Measurements from ENCODE around the gene SH2D3C.

Gene SH2D3C

GRCh38 chr9:127714951-127715469 lies 63.5 kb downstream of the SH2D3C start:
- H4K8ac ChIP-seq (ENCODE audit: low read depth, low read length), result peak overlapping the region; percentile 54
- H3K79me1 ChIP-seq (ENCODE audit: low read length), result no peaks in the 10 kb centered on the region
- no peaks in the 10 kb centered on the region for H3K79me2 ChIP-seq (ENCODE audit: control insufficient read depth, insufficient read depth, low read length, poor library complexity)
- no peak overlapping the region for H2BK12ac ChIP-seq (ENCODE audit: low read length)
- H4K91ac ChIP-seq (ENCODE audit: low read depth, low read length), result peak overlapping the region; percentile 8
- WGBS (ENCODE audit: extremely low coverage, insufficient coverage, insufficient read length), result no CpG with 5 or more reads among the region's 44 CpGs
- H3K14ac ChIP-seq (ENCODE audit: low read length), result peak overlapping the region; percentile 3
- no peak overlapping the region for H3K23ac ChIP-seq (ENCODE audit: low read length)
- peak in 1 of 2 donors; percentile 28 for DNase-seq
- H3K4me1 ChIP-seq (ENCODE audit: control insufficient read depth in 1 of 2, insufficient read depth in 2 of 2, low read length in 2 of 2), result peaks cover 0 to 9% of the 10 kb centered on the region in 2 experiments
- H2BK120ac ChIP-seq (ENCODE audit: insufficient read depth, low read length, poor library complexity), result no peak overlapping the region
- H3K27me3 ChIP-seq (ENCODE audit: insufficient read depth, low read length), result peaks cover 2% of the 10 kb centered on the region
- peak overlapping the region; percentile 76 for H3K4me2 ChIP-seq (ENCODE audit: low read length)
- no peaks in the 10 kb centered on the region for H3K36me3 ChIP-seq (ENCODE audit: control insufficient read depth in 1 of 2, insufficient read depth in 2 of 2, low read length in 2 of 2)
- peak overlapping the region; percentile 54 for H3K9ac ChIP-seq (ENCODE audit: low read length)
- H2AK5ac ChIP-seq (ENCODE audit: low read length), result no peak overlapping the region
- H3K27ac ChIP-seq (ENCODE audit: low read depth, low read length), result no peak overlapping the region
- no peaks in the 10 kb centered on the region for H3K9me3 ChIP-seq (ENCODE audit: insufficient read depth, low read depth, low read length)
- H2BK5ac ChIP-seq (ENCODE audit: low read depth, low read length, poor library complexity), result no peak overlapping the region
- H2AFZ ChIP-seq (ENCODE audit: insufficient read depth, low read length, poor library complexity), result peak overlapping the region; percentile 41
- H3K18ac ChIP-seq (ENCODE audit: low read length), result peak overlapping the region; percentile 14
- no peak overlapping the region for H4K12ac ChIP-seq (ENCODE audit: low read depth, low read length)
- H3K4ac ChIP-seq (ENCODE audit: low read depth, low read length), result no peak overlapping the region
- H3K4me3 ChIP-seq (ENCODE audit: low read depth, low read length), result peak overlapping the region; percentile 85

GRCh38 chr9:127714020-127714750 lies 64.3 kb downstream of the SH2D3C start:
- peak overlapping the region; percentile 20 for H3K4me3 ChIP-seq (ENCODE audit: low read depth, low read length)
- no peak overlapping the region for H3K23ac ChIP-seq (ENCODE audit: low read length)
- H2BK5ac ChIP-seq (ENCODE audit: low read depth, low read length, poor library complexity), result no peak overlapping the region
- no peak overlapping the region for H4K12ac ChIP-seq (ENCODE audit: low read depth, low read length)
- no peaks in the 10 kb centered on the region for H3K36me3 ChIP-seq (ENCODE audit: control insufficient read depth in 1 of 2, insufficient read depth in 2 of 2, low read length in 2 of 2)
- H3K9me3 ChIP-seq (ENCODE audit: insufficient read depth, low read depth, low read length), result no peaks in the 10 kb centered on the region
- H2AK5ac ChIP-seq (ENCODE audit: low read length), result no peak overlapping the region
- H3K4me1 ChIP-seq (ENCODE audit: control insufficient read depth in 1 of 2, insufficient read depth in 2 of 2, low read length in 2 of 2), result peaks cover 0 to 9% of the 10 kb centered on the region in 2 experiments
- no peak overlapping the region for H2BK120ac ChIP-seq (ENCODE audit: insufficient read depth, low read length, poor library complexity)
- no peak overlapping the region for H3K4ac ChIP-seq (ENCODE audit: low read depth, low read length)
- H2BK12ac ChIP-seq (ENCODE audit: low read length), result no peak overlapping the region
- no peak overlapping the region for H3K18ac ChIP-seq (ENCODE audit: low read length)
- H3K79me2 ChIP-seq (ENCODE audit: control insufficient read depth, insufficient read depth, low read length, poor library complexity), result no peaks in the 10 kb centered on the region
- no peak overlapping the region for H3K27ac ChIP-seq (ENCODE audit: low read depth, low read length)
- no CpG with 5 or more reads among the region's 19 CpGs for WGBS (ENCODE audit: extremely low coverage, insufficient coverage, insufficient read length)
- no peak for DNase-seq
- H3K79me1 ChIP-seq (ENCODE audit: low read length), result no peaks in the 10 kb centered on the region
- H2AFZ ChIP-seq (ENCODE audit: insufficient read depth, low read length, poor library complexity), result no peak overlapping the region
- H4K8ac ChIP-seq (ENCODE audit: low read depth, low read length), result no peak overlapping the region
- H3K27me3 ChIP-seq (ENCODE audit: insufficient read depth, low read length), result peaks cover 2% of the 10 kb centered on the region
- H3K14ac ChIP-seq (ENCODE audit: low read length), result no peak overlapping the region
- no peak overlapping the region for H4K91ac ChIP-seq (ENCODE audit: low read depth, low read length)
- H3K4me2 ChIP-seq (ENCODE audit: low read length), result peak overlapping the region; percentile 76
- H3K9ac ChIP-seq (ENCODE audit: low read length), result no peak overlapping the region

DNA sequence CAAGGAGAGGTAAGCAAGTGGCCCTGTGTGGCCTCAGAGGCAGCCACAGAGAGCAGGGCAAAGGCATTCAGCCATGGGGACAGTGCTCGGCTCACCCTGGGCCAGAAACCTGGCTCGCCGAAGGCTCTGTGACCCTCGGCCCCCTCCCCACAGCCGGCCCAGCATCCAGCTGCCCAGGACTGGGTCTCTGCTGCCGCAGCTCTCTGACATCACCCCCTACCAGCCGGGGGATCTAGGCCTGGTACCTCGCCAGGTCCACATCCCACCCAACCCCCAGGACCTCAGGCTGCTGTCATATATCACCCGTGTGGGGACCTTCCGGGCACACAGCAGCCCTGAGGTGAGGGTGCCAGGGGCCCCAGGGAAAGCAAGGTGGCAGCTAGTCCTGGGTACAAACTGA lies 65.6 kb downstream of the SH2D3C start:
- no peak overlapping the region for H3K9ac ChIP-seq (ENCODE audit: low read length)
- H4K91ac ChIP-seq (ENCODE audit: low read depth, low read length), result no peak overlapping the region
- DNase-seq, result no peak
- H3K4me1 ChIP-seq (ENCODE audit: control insufficient read depth in 1 of 2, insufficient read depth in 2 of 2, low read length in 2 of 2), result peaks cover 0 to 9% of the 10 kb centered on the region in 2 experiments
- no peak overlapping the region for H3K14ac ChIP-seq (ENCODE audit: low read length)
- no peak overlapping the region for H3K18ac ChIP-seq (ENCODE audit: low read length)
- no peak overlapping the region for H4K12ac ChIP-seq (ENCODE audit: low read depth, low read length)
- no peaks in the 10 kb centered on the region for H3K9me3 ChIP-seq (ENCODE audit: insufficient read depth, low read depth, low read length)
- no CpG with 5 or more reads among the region's 10 CpGs for WGBS (ENCODE audit: extremely low coverage, insufficient coverage, insufficient read length)
- no peak overlapping the region for H2AFZ ChIP-seq (ENCODE audit: insufficient read depth, low read length, poor library complexity)
- no peak overlapping the region for H3K4me2 ChIP-seq (ENCODE audit: low read length)
- no peak overlapping the region for H3K23ac ChIP-seq (ENCODE audit: low read length)
- H2BK120ac ChIP-seq (ENCODE audit: insufficient read depth, low read length, poor library complexity), result no peak overlapping the region
- no peak overlapping the region for H4K8ac ChIP-seq (ENCODE audit: low read depth, low read length)
- H3K27ac ChIP-seq (ENCODE audit: low read depth, low read length), result no peak overlapping the region
- no peaks in the 10 kb centered on the region for H3K79me1 ChIP-seq (ENCODE audit: low read length)
- H3K36me3 ChIP-seq (ENCODE audit: control insufficient read depth in 1 of 2, insufficient read depth in 2 of 2, low read length in 2 of 2), result no peaks in the 10 kb centered on the region
- H3K4ac ChIP-seq (ENCODE audit: low read depth, low read length), result no peak overlapping the region
- no peak overlapping the region for H2BK5ac ChIP-seq (ENCODE audit: low read depth, low read length, poor library complexity)
- peaks cover 2% of the 10 kb centered on the region for H3K27me3 ChIP-seq (ENCODE audit: insufficient read depth, low read length)
- H3K4me3 ChIP-seq (ENCODE audit: low read depth, low read length), result no peak overlapping the region
- H3K79me2 ChIP-seq (ENCODE audit: control insufficient read depth, insufficient read depth, low read length, poor library complexity), result no peaks in the 10 kb centered on the region
- no peak overlapping the region for H2AK5ac ChIP-seq (ENCODE audit: low read length)
- no peak overlapping the region for H2BK12ac ChIP-seq (ENCODE audit: low read length)

- Histone ChIP-seq H4K12ac (ENCODE audit: low read depth, low read length) (no peak overlapping the region), H3K27ac (ENCODE audit: low read depth, low read length) (no peak overlapping the region), H3K18ac (ENCODE audit: low read length) (no peak overlapping the region), H3K23ac (ENCODE audit: low read length) (no peak overlapping the region), H3K79me1 (ENCODE audit: low read length) (no peaks in the 10 kb centered on the region), H2BK5ac (ENCODE audit: low read depth, low read length, poor library complexity) (no peak overlapping the region), H3K9ac (ENCODE audit: low read length) (no peak overlapping the region), H2BK12ac (ENCODE audit: low read length) (no peak overlapping the region), H3K4me1 (ENCODE audit: control insufficient read depth in 1 of 2, insufficient read depth in 2 of 2, low read length in 2 of 2) (peaks cover 0 to 9% of the 10 kb centered on the region in 2 experiments), H2AK5ac (ENCODE audit: low read length) (no peak overlapping the region), H3K4ac (ENCODE audit: low read depth, low read length) (no peak overlapping the region), H2BK120ac (ENCODE audit: insufficient read depth, low read length, poor library complexity) (no peak overlapping the region), H3K14ac (ENCODE audit: low read length) (no peak overlapping the region), H3K79me2 (ENCODE audit: control insufficient read depth, insufficient read depth, low read length, poor library complexity) (no peaks in the 10 kb centered on the region), H3K27me3 (ENCODE audit: insufficient read depth, low read length) (peaks cover 2% of the 10 kb centered on the region), H2AFZ (ENCODE audit: insufficient read depth, low read length, poor library complexity) (no peak overlapping the region), H3K4me3 (ENCODE audit: low read depth, low read length) (no peak overlapping the region), H4K91ac (ENCODE audit: low read depth, low read length) (no peak overlapping the region), H4K8ac (ENCODE audit: low read depth, low read length) (no peak overlapping the region), H3K9me3 (ENCODE audit: insufficient read depth, low read depth, low read length) (no peaks in the 10 kb centered on the region), H3K36me3 (ENCODE audit: control insufficient read depth in 1 of 2, insufficient read depth in 2 of 2, low read length in 2 of 2) (no peaks in the 10 kb centered on the region), H3K4me2 (ENCODE audit: low read length) (no peak overlapping the region)
- WGBS (ENCODE audit: extremely low coverage, insufficient coverage, insufficient read length), result no CpG with 5 or more reads among the region's 11 CpGs
- DNase-seq, result no peak
These were observed 66.1 kb downstream of the SH2D3C start for GRCh38 chr9:127712371-127712770.
